Endothelial cell of umbilical vein (primary cell): ENCODE measurements around the gene ATP13A3.

Experiments
- CTCF ChIP-seq, 2 donors: IDR thresholded peaks; 1 replicate in 1 of 2; 2 replicates in 1 of 2; pipeline ENCODE4 v1.5.1; 2011; ENCODE audit warnings: low read length in 2 of 2, mild to moderate bottlenecking in 2 of 2, moderate library complexity in 2 of 2, control low read depth in 1 of 2, inconsistent platforms in 1 of 2, low read depth in 1 of 2; ENCODE audit not compliant: insufficient read depth in 1 of 2; ENCODE audit errors: extremely low read depth in 1 of 2
- EZH2 ChIP-seq: IDR thresholded peaks from 2 replicates; pipeline ENCODE4 v1.6.1; 2012; ENCODE audit warnings: borderline replicate concordance, low read depth, mild to moderate bottlenecking, moderate library complexity, low read length, inconsistent platforms; ENCODE audit not compliant: severe bottlenecking
- JUN ChIP-seq: IDR thresholded peaks from 2 replicates; pipeline ENCODE4 v1.6.1; 2011; ENCODE audit warnings: borderline replicate concordance, low read depth; ENCODE audit not compliant: insufficient read length, insufficient read depth
- POLR2A ChIP-seq: IDR thresholded peaks from 2 replicates; pipeline ENCODE4 v1.6.1; 2012; ENCODE audit warnings: low read depth, mild to moderate bottlenecking, control low read depth, low read length
- POLR2AphosphoS5 ChIP-seq: IDR thresholded peaks from 2 replicates; pipeline ENCODE4 v1.6.1; 2012; ENCODE audit warnings: low read depth, mild to moderate bottlenecking, control low read depth, low read length, moderate library complexity; ENCODE audit not compliant: insufficient read depth

DNA sequence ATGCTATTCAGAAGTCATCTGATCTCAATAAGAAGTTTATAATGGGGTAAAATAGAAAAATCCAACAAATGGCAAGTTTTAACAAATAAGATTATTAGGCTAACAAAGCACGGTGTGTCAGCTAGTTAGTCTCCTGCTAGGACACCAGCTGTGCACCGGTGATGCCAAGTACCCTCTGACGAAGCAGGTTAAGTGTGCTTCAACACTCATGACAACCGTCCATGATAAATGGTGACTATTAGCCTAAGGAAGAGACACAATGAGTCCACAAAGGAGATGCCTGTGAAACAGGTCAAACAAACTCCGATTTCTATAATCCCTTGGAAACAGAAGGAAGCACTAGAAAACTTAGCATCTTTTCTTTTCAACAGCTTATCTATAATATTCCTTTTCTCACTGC lies 36.5 kb downstream of the ATP13A3 start:
- TF ChIP-seq CTCF (IDR thresholded peaks at IDR 0.05; ENCODE audit: extremely low read depth in 1 of 2, insufficient read depth in 1 of 2, low read depth in 1 of 2, low read length in 2 of 2) (no peak), JUN (no peak), POLR2AphosphoS5 (no peak), POLR2A (no peak), EZH2 (no peak)
